GM08714 (cell line): Measurements from ENCODE around the gene NUTM2E.
"Not testable (repeated sequence)": the region's sequence is repeated elsewhere in the genome, so short reads cannot be mapped to it uniquely, and the experiment has no call there.

ENCODE experiments used
- H3K4me3 ChIP-seq: fragments of 200-500 bp; sonication (Bioruptor generic); 2 replicates; pipeline ENCODE4 v1.5.1; 2014; ENCODE audit warnings: mild to moderate bottlenecking, low read length, inconsistent platforms

Gene NUTM2E, protein sequence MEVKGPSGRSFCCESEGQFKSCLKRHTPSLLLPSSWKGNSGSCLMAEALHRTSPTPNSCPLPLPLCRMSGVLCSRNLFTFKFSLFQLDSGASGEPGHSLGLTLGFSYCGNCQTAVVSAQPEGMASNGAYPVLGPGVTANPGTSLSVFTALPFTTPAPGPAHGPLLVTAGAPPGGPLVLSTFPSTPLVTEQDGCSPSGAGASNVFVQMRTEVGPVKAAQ (N-terminal part only)

DNA sequence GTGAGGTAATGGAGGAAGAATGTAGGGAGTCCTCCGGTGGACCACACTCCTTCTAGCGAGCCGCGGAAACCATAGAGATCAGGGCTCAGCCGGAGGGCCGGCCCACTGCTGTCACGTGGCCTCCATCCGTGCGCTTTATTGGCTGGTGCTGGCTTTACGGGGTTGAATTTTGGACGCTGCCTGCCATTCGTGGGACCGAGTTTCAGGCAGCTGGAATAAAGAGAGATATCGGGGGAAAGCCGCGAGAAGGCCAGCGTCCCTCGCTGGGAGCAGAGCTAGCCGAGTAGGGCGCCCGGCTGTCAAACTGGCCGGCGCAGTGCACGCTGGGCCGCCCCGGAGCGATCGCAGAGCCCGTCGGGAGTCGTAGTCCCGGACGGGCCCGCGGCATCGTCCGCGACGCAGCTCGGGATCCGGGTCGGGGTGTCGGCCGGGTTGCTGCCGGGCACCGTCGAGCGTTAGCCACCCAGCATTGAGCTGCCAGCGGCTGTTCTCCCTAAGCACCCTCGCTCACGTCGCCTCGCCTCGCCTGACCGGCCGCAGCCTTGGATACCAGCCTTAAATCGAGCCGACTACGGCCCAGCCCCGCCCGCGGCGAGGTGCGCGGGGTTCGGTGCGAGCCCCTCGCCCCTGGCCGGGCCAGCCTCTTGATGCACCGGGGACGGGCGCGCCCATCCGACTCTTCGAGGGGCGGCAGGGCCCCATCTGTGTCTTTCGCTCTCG, at the start of gene NUTM2E:
Gene NUTM2E, plus strand, starts transcription at position 244 of the 720 bp plus-strand sequence. CDS start 15,002 bp downstream, outside the sequence.
- H3K4me3 ChIP-seq = peak within 1 kb of the TSS; percentile 75

DNA sequence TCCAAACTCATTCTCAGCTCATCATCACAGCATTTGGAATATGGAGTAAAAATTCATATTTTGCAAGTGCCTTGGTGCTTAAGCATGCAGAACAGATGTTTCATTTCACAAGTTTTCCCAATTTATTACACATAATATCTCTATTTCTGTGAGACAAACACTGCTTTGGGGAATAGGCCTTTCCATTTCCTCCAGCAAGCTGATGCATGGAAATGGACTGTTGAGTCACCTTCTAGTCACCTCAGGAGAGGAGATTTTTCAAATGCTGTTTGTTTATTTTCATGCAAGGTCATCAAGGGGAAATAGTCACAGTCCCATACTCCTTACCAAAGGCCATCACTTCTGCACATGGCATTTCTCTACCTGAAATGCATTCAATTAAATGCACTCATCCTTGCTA, 48.5 kb upstream of the NUTM2E start:
- not testable (repeated sequence) for H3K4me3 ChIP-seq

DNA sequence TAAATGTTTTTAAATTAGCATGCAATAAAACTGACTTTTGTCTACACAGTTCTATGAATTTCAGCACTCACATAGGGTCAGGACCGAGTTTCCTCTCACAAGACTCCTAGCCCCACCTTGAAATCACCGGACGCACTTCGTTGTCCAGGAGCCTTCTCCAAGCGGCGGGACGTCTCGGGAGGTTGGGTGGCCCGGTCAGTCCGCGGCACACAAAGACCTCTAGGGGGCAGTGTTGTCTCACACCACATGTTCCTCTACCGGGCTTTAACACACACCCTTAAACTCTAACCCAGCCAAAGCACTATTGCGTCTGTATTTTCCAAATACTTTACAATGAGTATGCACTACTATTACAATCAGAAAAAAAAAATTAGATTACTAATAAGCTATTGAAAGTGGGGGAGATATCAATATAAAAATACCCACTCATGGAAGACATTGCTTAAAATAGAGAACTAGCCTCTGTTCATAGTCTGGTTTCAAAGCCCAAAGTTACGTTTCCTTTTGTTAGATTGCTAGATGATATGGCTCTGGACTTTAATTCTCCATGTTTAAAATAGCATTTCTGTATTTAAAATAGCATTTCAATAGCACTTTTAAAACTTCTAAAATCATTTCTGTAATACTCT, 47.1 kb upstream of the NUTM2E start:
- not testable (repeated sequence) for H3K4me3 ChIP-seq

DNA sequence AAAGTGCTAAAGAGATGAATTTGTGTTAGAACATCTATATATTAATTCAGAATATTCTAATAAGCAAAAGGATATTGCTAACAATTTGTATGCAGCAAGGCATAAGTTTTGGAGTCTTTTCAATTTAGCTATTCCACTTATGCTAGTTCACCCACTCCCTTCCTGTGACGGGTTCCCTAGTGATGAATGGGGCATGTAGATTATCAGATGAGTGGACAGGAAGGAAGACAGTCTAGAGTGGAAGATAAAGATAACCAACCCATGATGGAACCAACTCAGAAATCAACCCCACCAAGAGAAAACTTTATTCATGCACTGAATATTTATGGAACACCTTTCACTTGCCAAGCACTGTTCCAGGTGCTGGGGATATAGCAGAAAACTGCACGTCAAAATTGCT, 46.5 kb upstream of the NUTM2E start:
- H3K4me3 ChIP-seq = not testable (repeated sequence)

DNA sequence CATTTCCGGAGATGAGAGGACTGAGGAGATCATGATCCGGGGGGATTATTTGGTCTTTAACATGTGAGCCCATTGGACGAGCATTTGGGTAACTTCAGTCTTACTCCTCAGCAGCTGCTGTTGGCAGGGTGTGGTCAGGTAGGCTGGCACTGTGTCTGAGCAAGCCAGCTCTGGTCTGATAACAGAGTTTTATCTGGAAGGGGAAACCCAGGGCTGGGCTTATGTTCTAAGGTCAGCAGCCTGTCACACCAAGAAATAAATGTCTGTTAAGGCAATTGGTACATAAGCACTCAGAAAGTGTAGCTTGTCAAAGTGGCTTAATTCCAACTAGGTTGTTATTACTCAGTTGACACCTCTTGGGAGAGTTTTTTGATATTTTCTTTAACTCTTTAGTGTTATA, 45.0 kb upstream of the NUTM2E start:
- H3K4me3 ChIP-seq = not testable (repeated sequence)

DNA sequence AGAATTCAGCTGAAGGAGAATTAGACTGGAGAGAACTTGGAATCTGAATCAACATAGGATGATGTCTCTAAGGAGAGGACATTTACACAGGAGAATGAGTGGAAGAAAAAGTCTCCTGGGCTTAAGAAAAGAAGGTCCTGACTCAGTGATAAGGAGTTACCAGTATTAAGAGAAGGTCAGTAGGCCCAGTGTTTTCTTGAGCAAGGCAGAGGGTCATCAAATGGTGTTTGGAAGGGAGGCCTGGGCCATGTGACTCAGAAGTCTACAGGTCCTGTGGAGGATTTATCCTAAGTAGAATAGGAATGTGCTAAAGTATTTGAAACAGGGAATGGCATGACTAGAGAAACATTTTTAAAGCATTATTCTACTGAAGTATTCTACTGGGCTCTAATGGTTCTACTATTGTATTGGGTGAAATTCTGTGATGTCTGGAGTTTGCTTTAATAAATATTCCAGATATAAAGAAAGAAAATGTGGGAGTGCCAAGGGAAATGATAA, 39.0 kb upstream of the NUTM2E start:
- not testable (repeated sequence) for H3K4me3 ChIP-seq

DNA sequence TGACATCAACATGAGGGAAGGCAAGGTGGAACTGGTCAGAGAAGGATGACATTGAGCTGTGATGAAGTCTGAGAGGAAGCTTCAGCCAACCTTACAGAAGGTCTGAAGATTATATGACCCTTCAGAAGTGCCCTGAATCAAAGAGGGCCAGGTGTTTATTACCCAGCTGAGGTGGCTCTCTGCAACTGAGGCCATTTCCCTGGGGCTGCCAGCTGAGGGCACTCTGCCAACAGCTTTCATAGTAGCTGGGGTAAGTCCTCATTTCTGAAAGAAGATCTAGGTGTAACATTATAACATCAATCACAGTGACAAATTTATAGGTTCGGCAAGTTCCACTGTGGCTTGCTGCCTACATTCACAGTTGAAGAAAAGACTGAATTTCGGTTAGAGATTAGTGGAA, 37.2 kb upstream of the NUTM2E start:
- H3K4me3 ChIP-seq = not testable (repeated sequence)

DNA sequence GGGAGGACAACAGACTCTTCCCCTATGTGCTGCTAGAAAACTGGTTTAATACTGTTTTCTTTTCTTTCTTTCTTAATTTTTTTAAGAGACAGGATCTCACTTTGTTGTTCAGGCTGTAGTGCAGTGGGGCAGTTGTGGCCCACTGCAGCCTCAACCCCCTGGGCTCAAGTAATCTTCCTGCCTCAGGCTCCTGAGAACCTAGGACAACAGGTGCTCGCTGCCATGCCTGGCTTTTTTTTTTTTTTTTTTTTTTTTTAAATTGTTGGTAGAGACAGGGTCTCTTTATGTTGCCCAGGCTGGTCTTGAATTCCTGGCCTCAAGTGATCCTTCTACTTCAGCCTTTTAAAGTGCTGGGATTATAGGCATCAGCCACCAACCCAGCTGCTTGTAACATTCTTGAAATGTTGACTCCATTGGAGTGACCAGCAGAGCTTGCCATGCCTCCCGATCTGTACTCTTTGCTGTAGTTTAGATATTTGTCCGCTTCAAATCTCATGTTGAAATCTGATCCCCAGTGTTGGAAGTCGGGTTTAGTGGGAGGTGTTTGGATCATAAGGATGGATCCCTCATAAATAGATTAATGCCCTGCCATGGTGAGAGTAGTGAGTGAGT, 34.5 kb upstream of the NUTM2E start:
- H3K4me3 ChIP-seq = not testable (repeated sequence)

DNA sequence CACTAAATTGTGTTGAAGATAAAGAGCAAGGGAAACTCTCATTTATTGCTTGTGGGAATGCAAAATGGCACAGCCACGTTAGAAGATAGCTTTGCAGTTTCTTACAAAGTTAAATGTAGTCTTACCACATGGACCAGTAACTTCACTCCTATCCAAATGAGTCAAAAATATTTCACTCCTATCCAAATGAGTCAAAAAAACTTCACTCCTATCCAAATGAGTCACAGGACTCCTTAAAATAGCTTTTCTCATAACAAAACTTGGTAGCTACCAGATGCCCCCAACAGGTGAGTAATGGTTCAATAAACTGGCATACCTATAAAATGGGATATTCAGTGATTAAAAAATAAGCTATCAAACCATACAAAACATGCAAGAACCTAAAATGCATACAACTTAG, 27.2 kb upstream of the NUTM2E start:
- H3K4me3 ChIP-seq = not testable (repeated sequence)

DNA sequence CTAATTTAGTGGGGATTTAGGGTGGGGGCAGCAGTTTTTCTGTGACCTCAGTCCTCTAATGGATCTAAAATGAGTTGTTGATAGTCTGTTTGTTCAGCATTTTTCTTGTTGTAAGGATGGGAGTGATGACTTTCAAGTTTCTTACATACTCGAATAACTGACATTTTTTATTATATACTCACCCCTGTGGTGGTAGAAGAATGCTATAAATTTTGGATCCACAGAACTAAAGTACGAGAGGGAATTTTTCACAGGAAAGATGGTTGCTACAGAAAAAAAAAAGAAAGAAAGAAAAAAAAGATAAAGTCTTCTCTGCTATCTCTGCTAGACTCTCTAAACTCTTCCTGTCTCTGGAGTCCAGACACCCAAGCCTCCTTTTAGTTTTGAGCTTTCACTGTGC, 20.7 kb upstream of the NUTM2E start:
- not testable (repeated sequence) for H3K4me3 ChIP-seq

DNA sequence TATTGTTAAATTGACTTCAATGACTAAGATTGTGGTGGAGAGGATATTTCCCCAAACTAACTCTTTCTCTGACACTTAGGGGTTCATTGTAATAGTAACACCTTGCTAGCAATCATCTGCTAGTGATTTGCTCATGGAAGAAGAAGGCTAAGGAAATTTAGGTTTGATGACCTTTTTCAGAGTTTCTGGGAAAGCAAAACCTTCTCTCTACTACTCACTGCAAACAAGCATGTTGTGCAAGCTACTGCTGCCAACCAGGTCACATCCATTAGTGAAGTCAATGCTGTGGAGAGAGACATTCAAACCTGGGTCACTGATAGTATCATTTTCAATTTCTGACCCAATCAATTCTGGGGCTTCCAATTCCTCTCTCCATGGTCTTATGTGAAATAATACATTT, 14.6 kb upstream of the NUTM2E start:
- H3K4me3 ChIP-seq = not testable (repeated sequence)

DNA sequence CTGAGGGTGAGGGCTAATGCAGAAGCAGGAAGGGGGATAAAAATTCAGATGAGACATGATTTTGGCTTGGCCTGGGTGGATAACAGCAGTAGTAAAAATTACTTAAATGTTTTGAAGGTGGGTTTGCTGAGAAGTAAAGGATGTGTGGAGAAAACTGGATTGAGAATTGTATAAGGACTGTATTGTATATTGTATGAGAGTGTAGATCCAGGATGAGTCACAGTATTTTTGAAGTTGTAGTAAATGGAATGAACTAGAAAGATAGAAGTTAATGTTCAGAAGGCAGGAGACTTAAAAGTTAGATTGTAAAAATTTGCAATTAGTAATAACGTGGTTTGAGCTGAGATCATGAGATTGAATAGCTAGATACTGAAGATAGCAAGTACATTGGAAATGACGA, 10.2 kb upstream of the NUTM2E start:
- not testable (repeated sequence) for H3K4me3 ChIP-seq

DNA sequence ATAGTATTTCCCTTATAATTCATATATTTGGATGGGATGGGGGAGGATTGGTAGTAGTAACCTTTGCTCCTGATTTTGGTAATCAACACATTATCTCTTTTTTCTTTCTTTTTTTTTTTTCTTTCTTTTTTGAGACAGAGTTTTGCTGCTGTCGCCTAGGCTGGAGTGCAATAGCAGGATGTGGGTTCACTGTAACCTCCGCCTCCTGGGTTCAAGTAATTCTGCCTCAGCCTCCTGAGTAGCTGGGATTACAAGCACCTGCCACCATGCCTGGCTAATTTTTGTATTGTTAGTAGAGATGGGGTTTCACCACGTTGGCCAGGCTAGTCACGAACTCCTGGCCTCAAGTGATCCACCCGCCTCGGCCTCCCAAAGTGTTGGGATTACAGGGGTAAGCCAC, 3.2 kb upstream of the NUTM2E start:
- H3K4me3 ChIP-seq = not testable (repeated sequence)

DNA sequence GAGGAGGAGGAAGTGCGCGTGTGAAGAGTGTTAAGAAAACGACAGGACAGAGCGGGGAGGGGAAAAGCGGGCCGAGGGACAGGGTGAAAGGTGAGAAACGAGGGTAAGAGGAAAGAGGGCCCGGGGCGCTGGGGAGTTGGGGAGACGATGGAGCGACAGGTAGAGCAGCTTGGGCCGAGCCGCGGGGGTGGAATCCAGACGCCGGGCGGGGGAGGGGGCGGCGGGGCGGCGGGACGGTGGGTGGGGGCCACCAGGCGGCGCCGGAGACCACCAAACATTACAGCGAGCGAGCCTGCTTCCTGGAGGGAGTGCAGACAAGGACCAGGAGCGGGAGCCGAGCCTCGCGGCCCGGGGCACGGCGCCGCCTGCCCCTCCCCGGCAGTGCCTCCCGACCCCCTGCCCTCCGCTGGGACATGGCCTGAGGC, 940 bp upstream of the NUTM2E start:
- peak overlapping the region; percentile 62 for H3K4me3 ChIP-seq

DNA sequence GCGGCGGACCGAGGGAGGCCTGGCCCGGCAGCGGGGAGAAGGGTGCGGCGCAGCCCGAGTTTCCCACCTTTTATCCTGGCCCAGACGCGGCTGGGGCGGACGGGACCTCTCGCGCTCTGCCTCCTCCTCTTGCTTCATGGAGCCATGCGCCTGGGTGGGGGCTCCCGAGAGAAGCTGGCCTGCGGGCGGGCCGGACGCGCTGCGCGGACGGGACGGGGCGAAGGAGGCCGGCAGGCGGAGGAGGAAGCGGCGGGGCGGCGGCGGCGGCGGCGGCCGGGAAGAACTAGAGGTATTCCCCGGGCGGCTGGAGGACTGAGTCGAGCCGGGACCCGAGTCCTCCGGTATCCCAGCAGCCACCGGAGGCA, 426 bp upstream of the NUTM2E start:
- peak overlapping the region; percentile 67; the same call in 1 of the 2 replicates for H3K4me3 ChIP-seq

DNA sequence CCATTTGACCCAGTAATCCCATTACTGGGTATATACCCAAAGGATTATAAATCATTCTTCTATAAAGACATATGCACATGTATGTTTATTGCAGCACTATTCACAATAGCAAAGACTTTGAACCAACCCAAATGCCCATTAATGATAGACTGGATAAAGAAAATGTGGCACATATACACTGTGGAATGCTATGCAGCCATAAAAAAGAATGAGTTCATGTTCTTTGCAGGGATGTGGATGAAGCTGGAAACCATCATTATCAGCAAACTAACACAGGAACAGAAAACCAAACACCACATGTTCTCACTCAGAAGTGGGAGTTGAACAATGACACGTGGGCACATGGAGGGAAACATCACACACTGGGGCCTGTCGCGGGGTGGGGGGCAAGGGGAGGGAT, 7.3 kb downstream of the NUTM2E start:
- not testable (repeated sequence) for H3K4me3 ChIP-seq

DNA sequence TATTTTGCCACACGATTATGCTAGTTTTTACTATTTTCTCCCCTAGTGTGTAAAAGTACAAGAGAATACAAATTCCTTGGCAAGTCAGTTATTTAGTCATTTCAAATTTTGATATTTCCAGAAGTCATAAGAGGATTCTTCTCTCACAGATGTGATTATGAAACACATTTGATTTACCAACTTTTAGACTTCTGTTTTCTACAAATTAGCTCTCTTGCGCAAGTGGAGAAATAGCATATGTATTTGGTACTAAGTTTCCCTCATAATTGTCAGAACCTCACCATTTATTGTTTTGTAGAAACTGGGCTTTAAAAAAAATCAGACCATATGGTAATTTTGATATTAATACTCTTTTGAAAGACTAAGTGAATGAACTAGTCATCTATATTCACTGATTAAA, 9.4 kb downstream of the NUTM2E start:
- H3K4me3 ChIP-seq = not testable (repeated sequence)

DNA sequence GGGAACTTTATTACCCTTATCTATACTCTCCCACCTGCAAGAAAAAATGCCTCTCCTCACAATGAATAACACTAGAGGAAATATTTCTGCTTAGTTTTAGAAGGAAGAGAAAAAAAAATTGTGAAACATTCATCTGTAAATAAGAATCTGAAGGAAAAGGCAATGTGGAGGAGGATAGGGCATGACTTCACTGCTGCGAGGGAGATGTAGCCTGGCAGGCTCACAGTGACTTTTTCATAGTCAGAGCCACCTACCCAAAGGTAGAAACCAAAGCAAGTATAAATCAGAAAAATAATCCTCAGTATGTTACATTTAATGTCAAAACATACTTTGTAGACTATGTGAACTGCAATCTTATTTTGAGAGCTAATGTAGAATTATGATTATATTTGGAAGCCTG, 10.4 kb downstream of the NUTM2E start:
- not testable (repeated sequence) for H3K4me3 ChIP-seq

DNA sequence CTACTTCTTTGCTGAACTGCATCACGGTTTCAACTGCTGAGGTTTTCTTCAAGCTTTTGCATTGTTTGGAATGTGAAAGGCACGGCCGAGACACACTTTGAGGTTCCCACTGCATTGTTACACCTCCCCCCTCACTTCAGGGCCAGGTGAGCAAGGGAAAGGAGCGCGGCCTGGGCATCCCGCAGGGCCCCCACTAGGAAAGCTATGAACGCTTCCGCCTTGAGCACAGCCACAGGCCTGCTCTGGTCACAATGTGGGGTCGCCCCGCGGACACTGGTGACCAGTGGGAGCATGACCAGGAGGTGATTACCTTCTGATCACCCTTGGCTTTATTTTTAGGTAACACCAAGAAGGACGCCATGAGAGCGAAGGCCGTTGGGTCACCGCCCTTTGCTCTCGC, 11.9 kb downstream of the NUTM2E start:
- H3K4me3 ChIP-seq = not testable (repeated sequence)

DNA sequence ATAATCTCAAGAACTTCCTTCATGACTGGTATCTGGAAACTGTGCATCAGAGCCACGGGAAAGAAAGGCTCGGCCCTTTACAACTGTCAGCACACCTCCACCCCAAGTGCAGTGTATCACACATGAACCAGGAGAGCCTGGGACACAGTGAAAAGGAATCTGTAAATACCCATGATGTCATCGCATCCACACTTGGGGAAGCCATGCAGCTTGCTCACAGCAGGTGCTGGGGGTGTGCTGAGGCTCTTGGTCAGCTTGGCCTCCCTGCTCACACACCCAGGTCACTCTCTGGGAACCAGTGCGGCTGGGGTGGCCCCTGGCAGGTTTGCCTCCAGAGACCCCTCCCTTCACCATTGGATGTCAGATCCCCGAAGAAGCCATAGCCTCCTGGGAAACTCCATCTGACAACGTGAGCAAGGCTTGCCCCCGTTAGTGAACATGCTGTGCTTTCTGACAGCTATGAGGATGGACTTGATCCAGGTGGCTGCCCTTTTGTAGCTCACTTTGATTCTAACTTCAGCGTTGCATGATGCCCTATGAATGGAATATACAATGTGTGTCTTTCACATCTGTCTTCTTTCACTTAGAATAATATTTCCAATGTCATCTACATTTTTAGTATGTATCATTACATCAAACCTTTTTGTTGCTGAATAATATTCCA, 26.8 kb downstream of the NUTM2E start:
- not testable (repeated sequence) for H3K4me3 ChIP-seq

DNA sequence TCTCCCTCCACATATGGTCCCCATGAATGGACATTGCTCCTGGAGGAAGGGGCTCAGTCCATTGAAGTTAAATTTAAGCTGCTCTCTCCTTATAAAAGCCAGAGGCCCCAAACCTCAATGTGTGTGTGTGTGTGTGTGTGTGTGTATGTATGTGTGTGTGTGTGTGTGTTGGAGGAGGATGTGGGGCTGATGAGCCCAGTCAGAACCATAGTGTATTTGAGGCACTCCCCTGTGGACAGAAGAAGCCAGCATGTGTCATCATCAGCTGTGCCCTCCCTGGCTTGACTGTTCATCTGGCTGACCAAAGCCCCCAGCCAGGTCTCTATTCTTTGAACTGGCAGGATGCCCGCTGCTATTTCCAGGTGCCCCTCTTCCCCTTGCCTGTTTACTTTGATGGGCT, 35.7 kb downstream of the NUTM2E start:
- H3K4me3 ChIP-seq = not testable (repeated sequence)
